DOHH2 (cell line): Measurements from ENCODE around the gene RBMS3.

Experiments used
- CTCF ChIP-seq: fragments of 200-600 bp; sonication (generic); IDR thresholded peaks from one replicate; pipeline ENCODE4 v1.5.1; 2014; ENCODE audit warnings: antibody characterized with exemption, mild to moderate bottlenecking, low read depth, low read length; ENCODE audit not compliant: poor library complexity, severe bottlenecking
- EZH2phosphoT487 ChIP-seq: fragments of 200-600 bp; sonication (generic); IDR thresholded peaks from 2 replicates; pipeline ENCODE4 v1.6.1; 2017; ENCODE audit warnings: borderline replicate concordance, mild to moderate bottlenecking, antibody characterized with exemption, low read length, moderate library complexity, mixed read lengths

- TF ChIP-seq CTCF (no peak), EZH2phosphoT487 (no peak)
These were observed 139.2 kb downstream of the RBMS3 start for GRCh38 chr3:29420106-29420505.
